HPDE6-E6E7 (cell line): ENCODE measurements around the gene CACNA2D3.
"Not testable (repeated sequence)": the region's sequence is repeated elsewhere in the genome, so short reads cannot be mapped to it uniquely, and the experiment has no call there.

Experiments
- DNase-seq: peaks from one replicate; pipeline ENCODE4 v3.0.0; 2011; ENCODE audit warnings: missing footprints; ENCODE audit errors: extremely low spot score

The CACNA2D3 gene

DNA sequence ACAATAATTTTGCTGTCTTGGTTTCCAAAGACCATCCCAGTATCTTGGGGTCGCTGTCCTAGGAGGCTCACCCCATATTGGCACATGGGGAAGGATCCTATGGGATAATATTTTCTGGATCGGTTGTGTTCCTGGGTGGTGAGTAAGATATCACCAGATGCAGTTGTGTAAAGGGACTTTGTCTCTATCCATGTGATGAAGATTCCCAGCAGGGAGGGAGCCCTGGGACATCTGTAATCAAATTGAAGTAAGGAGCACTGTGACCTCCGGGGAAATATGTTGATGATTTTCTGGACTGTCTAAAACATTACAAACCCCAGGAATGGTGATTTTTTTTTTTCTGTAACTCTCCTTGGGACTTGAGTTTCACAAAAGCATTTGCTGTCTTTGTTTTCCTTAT lies 841.7 kb downstream of the CACNA2D3 start:
- no peak for DNase-seq

DNA sequence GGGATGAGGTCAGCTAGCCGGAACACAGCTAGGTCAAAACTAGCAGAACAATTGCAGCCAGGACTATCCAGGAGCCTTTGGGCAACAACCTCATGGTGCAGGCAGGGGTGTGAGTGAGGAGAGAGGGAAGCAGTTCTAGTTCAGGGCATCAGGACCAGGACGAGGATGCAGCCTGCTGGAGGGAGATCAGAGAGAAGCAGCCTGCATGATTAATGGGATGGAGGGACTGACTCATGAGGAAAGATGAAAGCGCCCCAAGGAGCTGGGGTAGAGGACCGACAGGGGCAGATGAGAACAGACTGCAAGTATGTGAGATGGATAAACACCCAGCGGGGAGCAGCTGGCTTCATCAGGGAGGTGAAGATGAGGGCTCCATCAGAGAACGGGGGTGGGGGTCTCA lies 843.4 kb downstream of the CACNA2D3 start:
- no peak for DNase-seq

DNA sequence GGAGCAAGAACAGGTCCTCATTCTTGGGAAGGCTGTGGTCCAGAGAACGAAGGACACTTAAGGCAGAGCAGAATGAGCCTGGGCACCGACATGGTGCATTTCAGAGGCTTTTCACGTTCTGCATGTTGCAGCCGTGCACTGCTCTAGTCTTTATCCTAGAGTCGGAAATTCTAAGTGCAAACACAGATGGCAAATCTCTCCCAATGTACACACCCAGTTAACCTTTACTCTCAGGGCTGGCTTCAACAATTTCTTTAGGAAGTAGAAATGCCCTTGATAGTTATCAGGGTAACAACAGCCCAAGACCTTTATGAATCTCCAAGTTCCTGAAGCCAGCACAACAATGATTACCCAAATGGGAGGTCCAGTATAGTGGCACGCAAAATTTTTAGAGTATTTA lies 844.6 kb downstream of the CACNA2D3 start:
- DNase-seq = no peak

DNA sequence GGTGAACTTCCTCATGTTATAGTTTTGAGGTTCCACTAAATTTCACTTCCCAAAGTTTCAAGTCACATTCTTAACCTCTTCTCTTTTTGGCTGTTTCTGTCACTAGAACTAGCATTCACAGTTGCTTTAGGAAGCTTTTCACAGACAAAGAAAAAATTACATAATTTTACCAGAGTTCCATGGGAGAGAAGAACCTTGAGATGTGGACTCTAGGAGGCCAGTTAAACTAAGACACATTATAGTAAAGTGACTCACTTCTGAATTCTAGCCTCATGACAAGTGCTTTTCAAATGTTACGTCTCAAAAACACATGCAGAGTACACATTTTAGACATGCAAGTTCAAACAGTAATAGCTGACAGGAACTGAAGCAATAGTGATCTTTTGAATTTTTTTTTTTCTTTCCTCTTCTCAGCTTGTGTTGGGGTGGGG lies 845.4 kb downstream of the CACNA2D3 start:
- DNase-seq = no peak

DNA sequence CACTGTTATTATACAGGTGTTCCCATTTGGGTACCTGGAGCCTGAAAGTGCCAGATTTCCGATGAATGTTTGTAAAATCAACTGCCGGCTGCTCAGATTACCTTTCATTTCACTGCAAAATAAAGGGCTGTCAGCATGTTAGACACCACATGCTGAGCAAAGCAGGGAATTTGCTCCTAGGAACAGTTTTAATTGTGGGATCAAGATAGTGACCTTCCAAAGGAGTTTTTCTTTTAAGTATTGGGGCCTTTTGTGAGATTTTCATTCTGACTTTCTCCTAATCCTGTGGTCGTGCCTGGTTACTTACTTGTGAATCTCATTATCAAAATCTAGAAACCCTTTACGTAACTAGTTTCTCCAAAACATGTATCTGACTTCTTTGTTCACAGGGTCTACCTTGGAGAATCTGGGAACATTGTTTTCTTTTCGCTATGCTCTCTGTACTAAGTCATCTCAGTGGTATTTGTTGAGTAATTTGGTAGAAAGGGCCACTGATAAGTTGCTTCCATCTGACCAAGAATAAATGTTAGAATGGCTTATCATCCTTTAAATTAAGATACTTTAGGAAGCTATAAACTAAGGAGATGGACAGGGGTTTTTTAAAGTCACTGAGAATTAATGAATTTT lies 846.3 kb downstream of the CACNA2D3 start:
- no peak for DNase-seq

DNA sequence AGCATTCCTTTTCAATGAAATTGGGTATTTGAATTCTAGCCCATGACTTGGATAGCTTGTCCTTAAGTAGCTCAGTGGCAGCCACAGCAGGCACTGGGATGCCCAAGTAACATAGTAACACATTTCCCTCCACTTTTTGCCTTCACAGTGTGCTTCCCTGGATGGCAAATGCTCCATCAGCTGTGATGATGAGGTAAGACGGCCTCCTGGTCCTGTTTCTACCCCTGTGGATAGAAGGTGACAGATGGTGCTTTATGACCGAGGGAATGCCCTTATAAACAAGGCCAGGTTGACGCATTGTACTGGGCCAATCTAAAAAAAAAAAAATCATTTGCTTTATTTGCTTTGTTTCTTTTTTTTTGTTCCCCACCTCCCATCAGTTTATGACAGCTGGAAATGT lies 847.3 kb downstream of the CACNA2D3 start:
- no peak for DNase-seq

DNA sequence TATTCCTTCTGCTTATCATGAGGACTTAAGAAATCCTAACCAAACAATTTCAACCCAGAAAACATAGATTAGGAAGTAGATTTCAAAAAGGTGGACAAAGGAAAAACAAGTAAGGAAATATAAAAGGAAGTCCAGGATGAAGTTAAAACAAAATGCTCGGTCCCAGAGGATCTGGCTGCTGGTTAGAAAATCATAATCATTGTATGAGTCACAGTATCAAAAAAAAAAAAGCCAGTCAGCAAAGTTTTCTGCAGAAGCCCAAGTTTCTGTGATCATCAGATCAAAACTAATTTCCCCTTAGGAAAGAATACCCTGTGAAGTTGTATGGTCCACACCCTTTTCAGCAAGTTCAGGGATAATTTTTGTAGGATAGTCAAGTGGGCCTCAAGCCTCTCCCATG lies 848.5 kb downstream of the CACNA2D3 start:
- no peak for DNase-seq

DNA sequence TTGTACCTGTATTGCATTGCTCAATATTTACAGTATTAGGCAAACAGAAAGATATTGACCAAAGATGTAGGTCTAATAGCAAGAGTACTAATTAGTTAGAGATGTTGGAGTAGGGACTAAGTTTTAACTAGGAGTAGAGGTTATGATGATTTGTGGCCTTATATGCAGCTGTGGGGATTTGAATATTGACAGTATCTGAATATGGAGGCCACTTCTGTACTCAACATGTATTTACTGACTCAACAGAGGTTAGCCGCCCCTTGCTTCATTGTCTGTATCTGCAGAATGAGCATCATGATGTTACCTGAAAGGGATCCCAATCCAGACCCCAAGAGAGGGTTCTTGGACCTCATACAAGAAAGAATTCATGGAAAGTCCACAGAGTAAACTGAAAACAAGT lies 855.1 kb downstream of the CACNA2D3 start:
- no peak for DNase-seq

DNA sequence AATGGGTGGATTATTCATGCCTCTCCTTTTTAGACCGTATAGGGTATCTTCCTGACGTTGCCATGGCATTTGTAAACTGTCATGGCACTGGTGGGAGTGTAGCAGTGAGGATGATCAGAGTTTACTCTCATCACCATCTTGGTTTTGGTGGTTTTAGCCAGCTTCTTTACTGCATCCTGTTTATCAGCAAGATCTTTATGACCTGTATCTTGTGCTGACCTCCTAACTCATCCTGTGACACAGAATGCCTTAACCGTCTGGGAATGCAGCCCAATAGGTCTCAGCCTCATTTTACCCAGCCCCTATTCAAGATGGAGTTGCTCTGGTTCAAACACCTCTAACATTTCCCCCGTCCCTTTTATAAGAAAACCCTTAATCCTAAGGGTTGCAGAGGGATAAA lies 855.6 kb downstream of the CACNA2D3 start:
- DNase-seq = not testable (repeated sequence)

DNA sequence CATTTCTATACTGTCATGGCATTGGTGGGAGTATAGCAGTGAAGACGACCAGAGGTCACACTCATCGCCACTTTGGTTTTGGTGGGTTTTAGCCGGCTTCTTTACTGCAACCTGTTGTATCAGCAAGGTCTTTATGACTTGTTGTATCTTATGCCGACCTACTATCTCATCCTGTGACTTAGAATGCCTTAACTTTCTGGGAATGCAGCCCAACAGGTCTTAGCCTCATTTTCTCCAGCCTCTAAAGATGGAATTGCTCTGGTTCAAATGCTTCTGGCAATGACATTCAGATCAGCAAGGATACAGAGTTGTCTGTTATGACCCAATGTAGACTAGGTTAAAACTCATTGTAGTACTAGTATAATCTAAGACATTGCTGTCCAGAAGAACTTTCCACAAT lies 860.5 kb downstream of the CACNA2D3 start:
- no peak for DNase-seq

DNA sequence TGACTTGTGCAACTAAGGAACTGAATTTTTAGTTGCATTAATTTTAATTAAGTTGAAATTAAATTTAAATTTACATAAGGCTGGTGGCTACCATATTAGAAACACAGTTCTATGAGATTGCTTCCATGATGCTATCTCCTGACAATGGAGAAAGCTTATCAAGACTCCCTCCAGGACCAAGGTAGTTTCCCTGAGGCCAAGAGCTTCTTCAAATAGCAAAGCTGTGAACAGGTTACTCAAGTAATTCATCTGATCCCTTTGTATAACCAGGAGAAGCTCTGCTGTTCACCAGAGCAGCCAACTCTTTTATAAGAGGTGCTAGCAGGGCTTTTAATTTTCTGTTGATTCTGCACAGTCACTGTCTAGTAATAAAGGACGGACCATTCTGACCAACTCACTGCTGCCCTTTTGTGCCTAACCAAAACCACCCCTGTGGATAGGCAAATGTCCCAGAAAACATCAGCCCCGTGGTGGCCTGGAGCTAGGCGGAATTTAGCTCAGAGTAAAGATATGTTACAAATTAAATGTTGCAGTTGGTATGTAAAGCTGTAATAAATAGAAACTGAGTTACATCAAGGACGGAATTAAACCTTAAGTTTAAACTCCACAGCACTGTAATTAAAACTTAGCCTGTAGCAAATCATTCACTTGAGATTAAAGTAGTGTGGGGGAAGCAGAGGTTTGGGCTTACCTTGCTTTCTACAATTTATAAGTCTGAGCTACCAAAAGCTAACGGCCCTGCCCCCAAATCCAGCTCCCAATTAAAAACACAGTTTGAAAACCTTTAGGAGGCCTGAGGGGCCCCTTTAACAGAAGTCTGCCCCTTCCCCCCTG lies 861.1 kb downstream of the CACNA2D3 start:
- DNase-seq = no peak

DNA sequence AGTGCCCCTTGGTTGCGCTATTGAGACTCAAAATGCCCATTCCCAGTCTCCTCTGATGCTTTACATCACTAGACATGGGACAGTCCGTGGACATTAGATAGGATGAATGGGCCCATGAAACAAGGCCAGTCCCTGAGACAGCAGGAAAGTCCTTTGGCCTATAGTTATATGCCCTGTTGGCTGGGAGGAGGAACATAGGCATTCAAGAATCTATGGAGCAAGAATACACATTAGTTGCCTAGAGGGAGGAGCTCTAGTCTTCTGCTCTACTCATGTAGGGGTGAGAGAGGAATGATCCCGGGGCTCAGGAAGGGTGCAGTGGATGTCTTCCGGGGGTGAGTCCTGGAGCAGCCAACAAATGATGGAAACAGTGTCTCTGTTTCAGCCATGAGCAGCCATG lies 863.5 kb downstream of the CACNA2D3 start:
- DNase-seq = no peak

DNA sequence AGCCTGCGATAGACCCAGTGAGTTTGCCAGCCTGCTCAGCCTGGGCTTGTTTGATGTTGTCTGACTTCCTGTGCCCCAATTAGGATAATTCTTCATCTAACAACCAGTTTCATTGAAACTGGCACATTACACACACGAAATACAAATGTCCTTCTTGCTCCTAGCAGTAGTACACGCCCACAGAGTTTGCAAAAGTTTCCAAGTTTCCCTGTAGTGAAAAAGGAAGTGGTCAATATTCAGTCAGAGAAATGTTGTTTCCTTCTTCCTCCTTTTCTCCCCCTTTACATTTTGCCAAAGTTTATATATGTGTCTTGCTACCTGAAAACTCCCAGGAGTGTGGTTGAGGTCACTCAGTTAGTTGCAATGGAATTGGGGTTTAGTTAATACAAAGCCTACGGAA lies 863.9 kb downstream of the CACNA2D3 start:
- no peak for DNase-seq

DNA sequence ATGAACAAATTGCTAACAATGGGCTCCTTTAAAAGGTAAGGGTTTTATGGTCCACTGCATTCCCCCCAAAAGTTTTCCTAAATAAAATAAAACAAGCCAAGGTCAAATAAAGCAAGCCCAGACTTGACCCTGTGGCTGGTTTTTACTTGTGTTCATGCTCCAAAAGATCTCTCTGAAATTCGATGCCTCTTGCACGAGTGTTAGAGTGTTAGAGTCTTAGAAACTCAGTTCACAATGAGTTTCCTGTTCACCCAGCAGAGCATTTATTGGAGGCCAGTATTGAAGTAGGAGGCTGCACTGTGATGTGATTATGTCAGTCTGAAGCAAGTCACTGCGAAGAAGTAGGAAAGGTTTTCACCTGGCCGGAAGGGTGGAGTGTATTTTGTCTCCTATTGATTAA lies 865.4 kb downstream of the CACNA2D3 start:
- no peak for DNase-seq

DNA sequence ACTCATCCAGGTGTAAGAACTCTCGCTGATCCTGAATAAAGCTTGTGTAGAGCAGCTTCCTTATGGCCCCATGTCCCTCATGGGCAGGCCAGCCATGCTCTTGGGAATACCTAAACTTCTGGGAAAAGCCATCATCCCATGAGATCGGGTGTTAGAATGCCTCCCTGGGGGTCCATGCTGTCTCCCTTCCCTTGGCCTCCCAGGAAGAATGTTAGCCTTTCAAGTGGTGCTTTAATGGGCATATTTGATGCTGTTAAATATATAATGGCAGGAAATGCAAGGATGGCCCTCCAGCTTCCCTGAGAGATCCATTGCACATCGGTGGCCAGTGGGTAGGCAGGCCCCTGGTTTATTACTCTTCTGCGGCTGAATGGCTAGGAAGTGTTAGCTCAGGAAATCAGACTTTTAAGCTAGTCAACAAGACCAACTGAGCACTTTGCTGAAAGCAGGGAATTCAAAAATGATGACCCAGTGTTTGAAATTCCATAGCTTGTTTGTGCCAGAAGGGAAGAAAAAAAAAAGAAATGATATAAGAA lies 866.0 kb downstream of the CACNA2D3 start:
- DNase-seq = no peak

DNA sequence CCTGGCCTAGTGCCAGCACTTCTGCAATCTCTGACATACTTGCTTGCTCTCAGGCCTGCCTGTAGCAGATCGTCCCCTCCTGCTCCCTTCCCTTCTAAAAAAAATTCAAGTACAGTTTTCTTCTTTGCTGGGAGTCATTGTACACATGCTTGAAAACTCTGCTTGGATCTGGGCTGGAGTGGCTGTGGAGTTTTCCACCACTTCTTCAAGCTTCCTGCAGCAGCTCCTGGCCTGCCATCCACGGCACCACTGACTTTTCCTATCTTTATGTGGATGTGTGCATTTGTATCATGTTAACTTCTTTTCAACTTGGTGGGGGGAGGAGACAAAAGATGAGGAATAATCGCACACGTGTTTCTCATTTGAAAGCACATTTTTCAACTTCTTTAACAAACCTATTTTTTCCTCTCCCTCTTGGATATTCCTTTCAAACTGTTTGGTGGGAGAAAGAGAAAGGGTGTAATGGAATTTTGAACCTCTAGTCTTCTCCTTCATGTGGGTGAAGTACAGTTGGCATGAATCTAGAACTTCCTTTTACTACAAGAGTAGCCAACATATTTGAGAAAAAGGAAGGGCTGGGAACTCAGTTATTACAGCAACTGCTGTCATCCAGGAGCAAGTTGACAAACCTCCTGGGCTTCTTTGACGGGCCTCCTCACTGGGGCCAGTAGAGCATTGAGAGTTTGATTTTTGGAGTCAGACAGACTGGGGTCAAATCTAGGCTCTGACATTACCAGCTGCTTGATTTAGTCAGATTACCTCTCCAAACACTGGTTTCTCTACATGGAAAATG lies 866.7 kb downstream of the CACNA2D3 start:
- no peak for DNase-seq

DNA sequence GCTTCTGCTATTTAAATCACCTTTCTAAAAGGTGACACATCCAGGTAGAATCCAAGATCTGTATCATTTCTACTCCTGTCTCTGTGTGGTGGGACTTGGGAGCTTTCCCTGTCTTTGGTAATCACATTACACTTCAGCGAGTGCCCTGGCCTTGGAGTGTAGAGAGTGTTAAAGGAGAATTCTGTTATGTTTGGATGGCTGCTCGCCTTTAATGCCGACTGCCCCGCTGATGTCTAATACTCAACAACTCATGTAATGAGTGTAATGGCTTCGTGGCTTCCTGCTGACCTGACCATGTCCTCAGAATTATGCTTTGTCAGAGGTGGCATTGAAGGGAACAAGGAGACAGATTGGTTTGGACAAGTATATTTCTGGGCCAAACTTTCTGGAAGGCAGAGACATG lies 871.8 kb downstream of the CACNA2D3 start:
- no peak for DNase-seq

DNA sequence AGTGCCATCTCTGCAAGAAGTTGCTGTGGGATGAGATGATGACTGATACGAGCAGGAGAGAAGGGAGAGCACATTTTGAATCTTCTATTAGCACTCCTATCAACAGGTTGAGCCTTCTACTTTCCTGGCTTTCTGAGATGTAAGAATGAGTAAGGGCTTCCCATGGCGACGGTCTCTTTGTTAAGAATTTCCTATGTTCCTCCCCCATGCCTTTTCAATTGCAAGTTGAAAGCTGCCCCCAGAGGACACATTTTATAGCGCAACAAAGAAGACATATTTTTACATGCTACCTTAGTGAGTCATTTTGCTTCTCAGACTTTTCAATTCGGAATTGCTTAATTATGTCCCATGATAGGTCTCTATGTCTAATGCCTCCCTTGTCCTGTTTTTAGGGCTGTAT lies 876.8 kb downstream of the CACNA2D3 start:
- DNase-seq = no peak

DNA sequence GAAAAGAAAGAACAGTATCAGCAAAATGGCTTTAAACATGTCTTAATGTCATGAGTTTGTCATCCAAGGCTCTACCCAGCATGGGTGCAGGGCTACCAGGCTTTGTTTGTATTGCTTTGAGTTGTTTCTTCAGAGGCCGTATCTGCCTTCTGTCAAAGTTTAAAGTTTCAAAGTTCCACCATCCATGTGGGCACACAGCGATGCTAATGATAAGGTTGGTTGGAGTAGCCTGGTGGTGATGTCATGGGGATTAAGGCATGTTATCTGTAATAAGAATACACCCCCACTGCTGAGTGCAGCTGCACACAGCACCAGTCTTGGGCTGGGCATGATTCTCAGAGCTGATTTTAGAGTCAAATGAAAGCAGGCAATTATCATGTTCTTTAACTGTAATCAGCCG lies 877.5 kb downstream of the CACNA2D3 start:
- DNase-seq = no peak

DNA sequence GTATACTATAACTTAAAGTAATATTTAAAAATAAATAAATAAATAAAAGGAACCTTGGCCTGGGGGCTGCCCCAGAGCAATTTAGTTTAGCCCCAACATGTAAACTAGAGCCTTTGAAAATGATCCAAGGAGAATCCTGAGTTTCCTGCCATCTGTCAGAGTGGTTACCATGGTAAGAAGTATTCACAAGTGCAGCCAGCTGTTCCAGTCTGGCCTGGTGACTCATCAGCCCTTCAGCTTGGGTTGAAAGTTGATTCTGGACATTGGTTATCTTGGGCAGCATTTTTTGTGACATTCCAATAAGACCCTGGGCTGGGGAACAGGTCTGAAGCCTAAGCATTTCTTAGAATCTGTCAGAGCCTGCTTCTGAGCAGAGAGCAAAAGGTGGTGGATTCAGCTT lies 878.2 kb downstream of the CACNA2D3 start:
- no peak for DNase-seq

DNA sequence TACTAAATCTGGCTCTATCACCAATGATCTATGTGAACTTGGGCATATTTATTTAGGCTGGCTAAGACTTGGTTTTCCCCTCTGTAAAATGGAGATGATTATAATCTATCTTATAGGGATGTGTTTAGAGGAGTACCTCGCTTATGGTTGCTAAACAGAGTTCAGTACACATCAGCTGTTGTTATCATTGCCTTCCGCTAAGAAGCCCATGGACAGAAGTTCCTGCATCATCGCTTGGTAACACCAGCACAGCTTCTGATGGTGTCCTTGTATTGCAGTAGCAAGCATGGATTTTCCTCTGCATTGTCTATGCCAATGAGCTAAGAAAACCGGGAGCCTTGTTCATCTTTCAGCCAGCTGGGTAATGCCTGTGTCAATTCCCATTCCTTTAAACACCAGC lies 878.6 kb downstream of the CACNA2D3 start:
- DNase-seq = no peak

DNA sequence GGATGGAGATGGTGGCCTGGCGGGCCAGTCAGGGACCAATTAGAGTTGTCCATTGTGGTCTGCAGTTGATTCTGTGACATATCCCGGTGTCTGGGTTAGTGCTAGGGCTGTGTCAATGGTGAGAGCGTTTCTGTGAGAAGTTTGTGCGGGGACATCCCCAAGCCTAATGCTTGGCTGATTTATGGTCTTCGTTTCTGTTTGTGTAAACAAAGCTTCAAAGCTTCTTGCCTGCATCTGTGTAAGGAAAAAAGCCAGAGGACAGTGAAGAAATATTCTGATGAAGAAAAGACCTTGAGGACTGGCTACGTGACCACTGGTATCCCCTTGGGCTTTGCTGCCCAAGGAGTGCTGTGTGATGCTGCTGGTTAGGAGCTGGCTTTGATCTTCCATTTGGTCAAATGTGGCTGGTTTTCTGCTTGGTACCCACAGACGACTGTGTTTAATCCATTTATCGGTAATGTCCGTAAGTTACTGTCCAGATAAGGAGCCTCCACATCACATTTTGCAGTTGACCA lies 880.1 kb downstream of the CACNA2D3 start:
- DNase-seq = no peak
